Upper lobe of left lung (tissue), 6 donors: ENCODE results near the gene EZH2. TPM values are rescaled to one million over a fixed set of nuclear protein-coding genes. Genes with fewer than 3 reads are reported as not detected.

Experiments used
- ATAC-seq, 2 donors: fragments of 200-7000 bp; cut with Tn5 transposase; one replicate each; pipeline ENCODE4 v1.9.1; 2022; ENCODE audit warnings: mild to moderate bottlenecking in 2 of 2, moderate library complexity in 2 of 2; ENCODE audit not compliant: low FRiP score in 2 of 2
- DNase-seq, 2 donors: peaks; one replicate each; pipeline ENCODE4 v3.0.0-alpha.2; 2019 to 2020
- H3K27ac ChIP-seq, 4 donors: fragments of 200-600 bp; sonication (generic); one replicate each; pipeline ENCODE4 v1.5.1; 2016 to 2019
- H3K27me3 ChIP-seq, 4 donors: fragments of 200-600 bp; sonication (generic); one replicate each; pipeline ENCODE4 v1.5.1; 2017 to 2019
- H3K36me3 ChIP-seq, 4 donors: fragments of 200-600 bp; sonication (generic); one replicate each; pipeline ENCODE4 v1.5.1; 2016 to 2019
- H3K4me1 ChIP-seq, 4 donors: fragments of 200-600 bp; sonication (generic); one replicate each; pipeline ENCODE4 v1.5.1; 2018 to 2019
- H3K4me3 ChIP-seq, 4 donors: fragments of 200-600 bp; sonication (generic); one replicate each; pipeline ENCODE4 v1.5.1; 2017 to 2019; ENCODE audit warnings: mild to moderate bottlenecking in 2 of 4, moderate library complexity in 1 of 4
- H3K9me3 ChIP-seq, 4 donors: fragments of 200-600 bp; sonication (generic); one replicate each; pipeline ENCODE4 v1.5.1; 2018 to 2019
- CTCF ChIP-seq, 6 experiments: fragments of 450-650 bp in 4 of 6; fragments of 200-600 bp in 2 of 6; sonication (generic) in 2 of 6; IDR thresholded peaks; one replicate each; pipeline ENCODE4 v1.5.1; 2016 to 2019; ENCODE audit warnings: antibody characterized with exemption in 6 of 6
- EP300 ChIP-seq, 4 donors: sonication (generic); formaldehyde crosslinking; IDR thresholded peaks; one replicate each; pipeline ENCODE4 v1.5.1; 2017; ENCODE audit warnings: antibody characterized with exemption in 4 of 4, control low read depth in 2 of 4
- POLR2A ChIP-seq, 4 donors: fragments of 450-650 bp; IDR thresholded peaks; one replicate each; pipeline ENCODE4 v1.5.1; 2016 to 2017; ENCODE audit warnings: antibody characterized with exemption in 4 of 4, mild to moderate bottlenecking in 2 of 4
- POLR2AphosphoS5 ChIP-seq, 2 donors: sonication (generic); formaldehyde crosslinking; IDR thresholded peaks; one replicate each; pipeline ENCODE4 v1.5.1; 2017; ENCODE audit warnings: antibody characterized with exemption in 2 of 2
- WGBS, 2 donors: methylation state at CpG; one replicate each; pipeline ENCODE4 v1.1.5; 2017 to 2018; 5-methylcytosine and 5-hydroxymethylcytosine counted together
- total RNA-seq, 6 donors: library from RNA; depleted of rRNA in 4 of 6; stranded (reverse); fragments of >200 nt in 4 of 6; gene quantifications; one replicate each; pipeline versions ENCODE4 v1.1.0 to v1.2.1, GENCODE V29; 2016 to 2021
- donor health status: DM: no; HTN: no; CAD: no; lungs with moderate emphysema.
- donor health status: DM: no; HTN: yes; CAD: no; lungs with severe emphysema.

EZH2 gene
- total RNA-seq, 6 donors from 2014 or later: 0.89 to 4.6 (median 3.1) TPM

GRCh38 chr7:148791546-148791945 lies 92.5 kb downstream of the EZH2 start:
- 93 to 97% methylated on average over 15 of the region's 15 CpGs for WGBS, 2 donors
- Histone ChIP-seq H3K27me3 (no peaks in the 10 kb centered on the region), H3K9me3 (no peaks in the 10 kb centered on the region), H3K27ac (no peak overlapping the region), H3K4me3 (no peak overlapping the region), H3K36me3 (peaks cover 29 to 98% (median 82%) of the 10 kb centered on the region in 4 donors), H3K4me1 (peaks cover 0 to 6% (median 2%) of the 10 kb centered on the region in 4 donors)
- ATAC-seq (no peak), DNase-seq (no peak)
- TF ChIP-seq EP300 (IDR thresholded peaks at IDR 0.05) (no peak), POLR2A (IDR thresholded peaks at IDR 0.05) (no peak), CTCF (IDR thresholded peaks at IDR 0.05) (no peak), POLR2AphosphoS5 (IDR thresholded peaks at IDR 0.05) (no peak)

GRCh38 chr7:148790850-148791249 lies 93.2 kb downstream of the EZH2 start:
- DNase-seq (no peak), ATAC-seq (no peak)
- H3K27ac ChIP-seq: no peak overlapping the region
- H3K9me3 ChIP-seq: no peaks in the 10 kb centered on the region
- 100% methylated on average over 2 of the region's 2 CpGs for WGBS, 2 donors
- peaks cover 0 to 6% (median 2%) of the 10 kb centered on the region in 4 donors for H3K4me1 ChIP-seq
- no peak overlapping the region for H3K4me3 ChIP-seq
- no peaks in the 10 kb centered on the region for H3K27me3 ChIP-seq
- TF ChIP-seq POLR2A (IDR thresholded peaks at IDR 0.05): no peak
- H3K36me3 ChIP-seq: peaks cover 29 to 98% (median 79%) of the 10 kb centered on the region in 4 donors

GRCh38 chr7:148790131-148790726 lies 93.9 kb downstream of the EZH2 start:
- ATAC-seq: no peak
- Histone ChIP-seq H3K36me3 (peaks cover 29 to 100% (median 75%) of the 10 kb centered on the region in 4 donors), H3K4me3 (no peak overlapping the region), H3K27me3 (no peaks in the 10 kb centered on the region), H3K4me1 (peaks cover 0 to 6% (median 2%) of the 10 kb centered on the region in 4 donors), H3K27ac (no peak overlapping the region), H3K9me3 (no peaks in the 10 kb centered on the region)
- no peak for DNase-seq
- TF ChIP-seq EP300 (IDR thresholded peaks at IDR 0.05): no peak
- no peak for TF ChIP-seq POLR2AphosphoS5 (IDR thresholded peaks at IDR 0.05)
- no peak for TF ChIP-seq POLR2A (IDR thresholded peaks at IDR 0.05)
- no peak for TF ChIP-seq CTCF (IDR thresholded peaks at IDR 0.05)
- WGBS, 2 donors: 88 to 92% methylated on average over 8 of the region's 8 CpGs

- Histone ChIP-seq H3K27me3 (no peaks in the 10 kb centered on the region), H3K27ac (no peak overlapping the region), H3K4me3 (no peak overlapping the region), H3K9me3 (no peaks in the 10 kb centered on the region), H3K4me1 (peaks cover 0 to 9% (median 3%) of the 10 kb centered on the region in 4 donors), H3K36me3 (peaks cover 30 to 100% (median 73%) of the 10 kb centered on the region in 4 donors)
- ATAC-seq (no peak), DNase-seq (no peak)
- TF ChIP-seq POLR2A (IDR thresholded peaks at IDR 0.05) (no peak), POLR2AphosphoS5 (IDR thresholded peaks at IDR 0.05) (no peak), EP300 (IDR thresholded peaks at IDR 0.05) (no peak), CTCF (IDR thresholded peaks at IDR 0.05) (no peak)
- 93% methylated on average over 7 of the region's 7 CpGs for WGBS, 2 donors
These were observed 94.9 kb downstream of the EZH2 start for GRCh38 chr7:148789220-148789619.

- Histone ChIP-seq H3K9me3 (no peaks in the 10 kb centered on the region), H3K27ac (no peak overlapping the region), H3K27me3 (no peaks in the 10 kb centered on the region), H3K4me1 (peaks cover 0 to 9% (median 3%) of the 10 kb centered on the region in 4 donors), H3K36me3 (peaks cover 30 to 100% (median 66%) of the 10 kb centered on the region in 4 donors), H3K4me3 (no peak overlapping the region)
- peak; percentile 56 to 89 for ATAC-seq
- TF ChIP-seq POLR2A (IDR thresholded peaks at IDR 0.05) (no peak), CTCF (IDR thresholded peaks at IDR 0.05) (no peak), POLR2AphosphoS5 (IDR thresholded peaks at IDR 0.05) (no peak), EP300 (IDR thresholded peaks at IDR 0.05) (no peak)
- 72 to 77% methylated on average over 12 to 14 of the region's 14 CpGs for WGBS, 2 donors
- peak in 1 of 2 donors; percentile 52 for DNase-seq
These were observed 96.4 kb downstream of the EZH2 start for GRCh38 chr7:148787571-148788295.
